Measurements from ENCODE around the gene CAMK2A.

- TF ChIP-seq RAD21 (IDR thresholded peaks at IDR 0.05; ENCODE audit: low read length) (no peak), CEBPB (IDR thresholded peaks at IDR 0.05; ENCODE audit: low read depth, low read length) (no peak), CTCF (conservative IDR thresholded peaks at IDR 0.05; ENCODE audit: low read depth, low read length) (no peak), FOS (IDR thresholded peaks at IDR 0.05; ENCODE audit: low read depth, low read length) (no peak), POLR2A (IDR thresholded peaks at IDR 0.05; ENCODE audit: low read depth, low read length) (no peak), MXI1 (IDR thresholded peaks at IDR 0.05; ENCODE audit: borderline replicate concordance, low read depth, low read length) (no peak), ELK1 (IDR thresholded peaks at IDR 0.05; ENCODE audit: borderline replicate concordance, low read depth, low read length) (no peak), RFX5 (IDR thresholded peaks at IDR 0.05; ENCODE audit: low read depth, low read length) (no peak), RCOR1 (IDR thresholded peaks at IDR 0.05; ENCODE audit: insufficient replicate concordance, low read length) (no peak), NFE2L2 (IDR thresholded peaks at IDR 0.05; ENCODE audit: low read depth, low read length) (no peak), SMC3 (IDR thresholded peaks at IDR 0.05; ENCODE audit: low read depth, low read length) (no peak)
Observed at GRCh38 chr5:150261231-150261630, 28.3 kb downstream of the CAMK2A start.

All from IMR-90 (cell line).